HG02981 (cell line): Measurements from ENCODE around the gene TMEM140.

Experiments
- ATAC-seq: cut with Tn5 transposase; IDR thresholded peaks from one replicate; pipeline ENCODE4 v1.9.1; 2021; ENCODE audit warnings: mild to moderate bottlenecking, moderate library complexity; ENCODE audit not compliant: unreplicated experiment

The TMEM140 gene

DNA sequence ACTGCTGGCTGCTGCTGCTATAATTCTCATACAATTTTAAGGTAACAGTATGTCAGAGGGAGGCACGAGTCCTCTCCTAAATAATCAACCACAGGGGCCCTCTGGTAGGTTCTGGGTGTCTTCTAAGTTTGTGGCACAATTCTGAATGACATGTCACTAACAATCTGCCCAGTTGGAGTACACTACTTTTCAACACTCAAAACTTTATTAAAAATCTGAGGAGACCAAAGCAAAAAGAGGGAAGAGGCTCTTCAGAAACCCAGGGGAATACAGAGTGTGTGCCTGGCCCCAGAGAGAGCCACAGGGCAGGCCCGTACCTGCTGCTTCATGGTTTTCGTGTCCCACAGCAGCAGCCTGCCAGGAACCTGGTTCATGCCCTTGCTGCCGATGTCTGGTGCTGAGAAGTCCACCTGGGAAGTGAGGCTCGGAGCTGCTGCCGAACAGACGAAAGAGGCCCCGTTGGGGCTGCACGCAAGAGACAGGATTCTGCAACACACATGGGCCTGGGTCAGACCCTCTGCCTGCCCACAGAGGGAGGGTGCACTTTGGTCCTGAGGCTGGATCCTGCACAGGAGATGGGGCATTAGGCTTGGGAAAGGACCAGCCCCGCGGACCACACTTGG lies 45.2 kb downstream of the TMEM140 start:
- ATAC-seq, result no peak

DNA sequence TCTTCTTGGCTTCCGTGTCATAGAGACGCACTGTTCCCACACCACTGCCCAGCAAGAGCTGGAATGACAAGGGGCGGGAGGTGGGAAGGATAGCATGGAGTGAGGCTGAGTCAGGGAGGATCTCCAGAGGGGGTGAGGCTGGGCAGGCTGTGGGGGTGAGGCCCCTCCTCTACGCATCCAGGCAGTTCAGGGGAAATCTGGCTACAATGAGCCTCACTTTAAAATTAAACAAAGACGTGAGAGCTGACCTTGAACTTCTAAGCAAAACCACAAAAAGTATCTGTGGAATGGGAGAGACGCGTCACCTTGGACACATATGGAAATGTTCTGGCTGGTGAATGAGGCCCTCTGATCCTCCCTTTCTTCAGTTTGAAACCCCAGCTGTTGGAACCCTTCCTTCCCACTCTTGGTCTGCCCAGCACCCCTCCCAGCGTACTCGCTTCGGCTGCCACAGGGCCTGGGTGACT lies 45.8 kb downstream of the TMEM140 start:
- no peak for ATAC-seq

DNA sequence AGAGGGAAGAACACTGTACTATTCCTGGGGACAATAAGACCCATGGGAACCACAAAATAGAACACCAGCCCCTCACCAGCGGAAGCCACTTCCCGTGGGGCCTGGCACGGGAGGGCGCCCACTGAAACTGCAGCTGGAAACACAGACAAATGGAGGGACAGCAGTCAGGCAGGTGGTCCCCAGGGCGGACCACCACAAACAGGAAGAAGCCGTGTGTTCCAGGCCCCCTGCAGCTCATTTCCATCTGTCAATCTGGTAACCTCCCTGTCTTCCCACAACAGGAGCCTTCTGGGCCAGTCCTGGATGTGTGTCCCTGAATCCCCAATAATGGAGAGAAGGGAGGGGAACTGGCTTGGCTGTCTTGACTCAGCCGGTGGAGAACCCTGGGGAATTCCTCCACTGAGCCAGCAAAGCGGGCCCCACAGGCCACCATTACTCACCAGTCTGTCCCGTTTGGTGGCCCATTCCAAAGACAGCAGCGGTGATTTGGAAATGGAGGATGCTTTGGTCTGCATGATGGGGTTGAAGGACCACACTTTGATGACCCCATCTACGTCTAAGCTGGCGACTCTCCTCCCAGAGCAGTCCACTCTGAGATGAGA lies 46.7 kb downstream of the TMEM140 start:
- ATAC-seq, result no peak

DNA sequence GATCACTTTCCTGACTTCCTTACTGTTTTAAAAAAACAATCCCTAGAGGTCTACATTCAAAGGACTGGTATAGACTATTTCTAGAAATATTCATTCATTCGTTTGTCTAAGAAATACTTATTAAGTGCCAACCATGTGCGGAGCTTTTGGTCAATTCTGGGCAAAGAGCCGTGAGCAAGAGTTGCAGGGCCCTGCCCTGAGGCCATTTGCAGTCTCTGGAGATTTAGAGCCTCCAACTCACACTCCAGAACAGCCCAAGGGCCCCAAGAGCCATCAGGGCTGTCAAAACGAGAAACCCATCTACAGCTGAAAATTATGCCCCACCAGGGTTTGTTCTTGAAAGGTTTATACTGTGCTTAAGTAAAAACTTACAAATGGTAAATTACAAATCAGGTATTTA lies 47.3 kb downstream of the TMEM140 start:
- ATAC-seq, result no peak

DNA sequence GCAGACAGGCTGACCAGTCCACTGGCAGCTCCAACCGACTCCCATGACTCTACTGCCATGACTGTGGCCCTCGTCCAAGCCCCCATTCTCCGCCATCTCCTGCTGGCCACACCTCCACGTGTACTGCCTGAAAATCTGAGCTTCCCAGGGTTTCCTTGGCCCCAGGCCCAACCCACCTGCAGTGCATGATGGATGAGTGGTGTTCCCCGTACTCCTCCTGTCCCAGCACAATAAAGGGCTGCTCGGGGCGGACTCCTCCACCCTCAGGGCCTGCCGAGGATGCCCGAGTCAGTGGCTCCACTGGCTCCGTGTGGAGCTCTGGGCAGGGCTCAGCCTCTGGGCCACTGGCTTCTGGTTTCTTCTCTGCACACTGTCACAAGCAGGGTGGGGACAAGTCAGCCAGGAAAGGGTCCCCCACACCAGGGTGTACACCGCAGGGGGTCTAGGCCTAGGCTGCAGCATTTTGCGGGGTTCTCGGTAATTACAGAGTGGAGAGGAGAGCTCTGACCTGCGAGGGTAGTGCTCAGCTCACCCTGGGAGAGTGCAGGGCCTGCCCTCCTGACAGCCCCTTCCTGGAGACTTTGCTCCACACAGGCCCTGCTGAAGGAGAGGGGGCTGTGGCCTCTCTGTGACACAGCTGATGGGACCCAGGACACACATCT lies 48.2 kb downstream of the TMEM140 start:
- ATAC-seq, result no peak

DNA sequence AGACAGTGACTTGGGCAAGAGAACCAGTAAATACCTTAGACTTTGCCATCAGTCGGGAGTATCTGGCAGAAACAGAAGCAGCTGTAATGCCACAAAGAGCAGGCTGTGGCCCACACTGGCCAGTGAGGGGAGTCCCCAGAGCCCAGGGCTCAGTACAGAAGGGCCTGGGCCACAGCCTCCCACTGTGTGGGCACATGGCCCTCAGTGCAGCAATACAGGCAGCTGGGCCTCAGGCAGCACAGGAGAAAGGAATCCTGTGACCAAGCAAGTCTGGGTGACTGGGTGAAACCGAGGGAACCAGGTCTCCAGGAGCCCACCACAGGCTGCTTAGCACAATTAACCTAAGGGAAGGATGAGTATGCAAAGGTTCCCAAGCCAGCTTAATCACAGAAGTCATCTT lies 49.5 kb downstream of the TMEM140 start:
- ATAC-seq, result no peak

DNA sequence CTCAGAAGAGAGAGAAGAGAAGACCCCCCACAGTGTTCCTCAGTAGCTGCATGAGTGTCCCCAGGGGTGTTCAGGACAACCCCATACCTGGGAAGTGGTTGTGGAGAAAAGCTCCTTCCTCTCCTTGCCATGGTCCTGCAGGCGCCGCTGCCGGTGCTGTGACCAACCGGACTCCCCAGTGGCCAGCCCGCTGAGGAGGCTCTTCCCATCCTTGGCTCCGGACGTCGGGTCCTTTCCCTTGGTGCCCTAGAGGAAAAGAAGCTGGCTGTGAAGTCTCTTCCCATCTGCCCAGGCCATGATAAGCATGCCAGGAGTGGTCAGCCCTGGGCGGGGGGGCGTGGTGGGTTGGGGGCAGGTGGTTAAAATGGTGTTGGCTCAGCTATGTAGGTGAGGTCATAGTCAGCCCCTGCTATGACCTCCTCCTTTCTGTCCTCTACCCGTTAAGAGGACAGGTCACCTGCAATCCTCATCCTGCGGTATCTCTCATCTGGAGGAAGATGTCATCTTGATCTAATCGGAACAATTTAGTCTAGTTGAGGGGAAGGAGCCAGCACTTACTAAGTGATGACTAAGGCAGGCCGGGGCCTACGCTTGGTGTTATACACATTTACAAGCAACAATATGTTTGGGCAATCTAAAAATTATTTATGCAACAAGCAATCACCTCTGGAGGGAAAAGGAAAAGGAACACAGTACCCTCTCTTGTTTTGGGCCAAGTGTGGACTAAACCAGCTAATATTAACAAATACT lies 50.2 kb downstream of the TMEM140 start:
- ATAC-seq, result no peak

DNA sequence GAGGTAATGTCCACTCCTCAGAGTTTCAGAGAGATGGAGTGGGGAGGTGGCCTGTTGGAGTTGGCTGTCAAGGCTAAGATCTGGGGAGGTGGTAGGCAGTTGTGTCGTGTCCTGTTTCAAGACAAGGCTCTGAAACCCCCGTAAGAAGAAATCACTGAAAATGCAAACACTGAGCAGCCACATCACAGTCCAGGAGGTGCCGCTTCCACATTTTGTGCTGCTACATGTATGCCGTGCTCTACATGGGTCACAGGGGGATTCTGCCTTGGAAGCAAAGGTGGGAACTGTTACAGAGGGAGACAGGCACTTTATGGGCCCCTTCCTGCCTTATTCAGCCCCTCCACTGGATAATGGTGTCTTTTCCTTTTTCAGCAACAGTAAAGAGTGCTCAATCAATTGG lies 51.6 kb downstream of the TMEM140 start:
- no peak for ATAC-seq

DNA sequence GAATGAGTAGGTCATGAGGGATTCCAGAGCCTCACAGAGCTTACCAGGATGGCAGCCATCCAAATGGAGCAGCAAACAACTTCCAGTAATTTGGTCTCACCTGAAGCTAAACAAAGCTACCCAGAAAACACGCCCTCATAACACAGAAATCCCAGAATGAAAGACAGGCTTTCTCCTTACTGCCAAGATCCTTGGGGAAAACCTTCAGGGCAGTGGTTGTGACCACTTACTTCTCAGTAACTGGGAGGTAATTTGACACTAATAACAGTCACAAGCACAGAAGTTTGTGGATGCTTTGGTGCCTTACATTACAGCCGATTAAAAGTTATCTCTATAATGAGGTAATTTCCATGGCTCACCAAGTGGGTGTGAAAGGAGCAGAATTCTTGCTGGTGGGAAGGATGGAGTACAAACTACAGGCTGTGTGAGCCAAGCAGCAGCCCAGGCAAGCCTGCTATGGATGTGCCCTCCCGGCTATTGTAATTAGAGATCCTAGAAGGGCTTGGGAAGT lies 53.0 kb downstream of the TMEM140 start:
- ATAC-seq, result no peak

DNA sequence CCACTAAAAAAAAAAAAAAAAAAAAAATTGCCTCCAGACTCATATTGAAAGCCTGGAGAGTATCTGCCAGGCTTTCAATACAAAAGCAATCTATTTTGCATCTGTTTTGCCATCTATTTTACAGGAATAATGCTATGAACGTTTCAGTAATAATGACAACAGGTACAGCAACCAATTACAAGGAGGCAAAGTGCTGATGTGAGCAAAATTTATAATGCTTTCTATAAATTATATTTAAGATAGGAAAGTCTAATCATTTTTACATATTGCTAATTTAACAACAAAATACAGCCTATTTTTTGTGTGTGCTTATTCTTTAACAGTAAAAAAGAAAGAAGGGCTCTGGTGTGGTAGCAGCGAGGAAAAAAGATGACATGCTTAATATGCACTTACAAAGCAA lies 53.5 kb downstream of the TMEM140 start:
- ATAC-seq, result no peak

DNA sequence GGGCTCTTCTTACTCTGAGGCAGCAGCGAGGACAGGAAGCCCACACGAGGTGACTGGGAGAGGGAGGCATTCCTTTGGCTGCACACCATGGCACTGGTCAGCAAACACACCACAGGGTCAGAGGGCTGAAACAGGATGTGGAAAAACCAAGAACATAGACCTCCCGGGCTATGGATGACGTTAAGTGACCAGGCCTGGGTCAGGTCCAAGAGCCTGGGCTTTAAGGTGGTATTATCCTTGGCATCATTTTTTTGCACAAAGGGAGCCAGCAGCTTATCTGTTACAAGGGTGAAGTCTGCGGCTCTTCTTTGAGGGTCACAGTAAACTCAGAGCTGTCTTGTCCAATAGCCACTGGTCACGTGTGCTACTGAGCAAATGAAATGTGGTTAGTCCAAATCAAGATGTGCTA lies 56.5 kb downstream of the TMEM140 start:
- no peak for ATAC-seq

DNA sequence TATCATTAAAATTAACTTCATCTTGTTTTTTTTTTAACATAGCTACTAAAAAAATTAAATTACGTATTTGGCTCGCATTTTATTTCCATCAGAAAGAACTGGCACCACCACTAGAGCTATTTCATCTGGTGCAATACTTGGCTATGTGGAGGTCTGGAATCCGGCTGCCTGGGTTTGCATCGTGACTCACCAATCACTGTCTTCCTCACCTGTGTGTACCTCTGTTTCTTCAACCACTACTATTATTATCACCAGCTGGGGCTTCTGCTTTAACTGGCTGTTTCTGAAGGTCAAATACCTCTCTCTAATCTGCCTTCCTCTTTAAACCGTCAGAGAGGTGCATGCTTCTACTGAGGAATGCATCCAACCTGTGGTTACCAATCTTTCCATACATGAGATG lies 57.0 kb downstream of the TMEM140 start:
- no peak for ATAC-seq

DNA sequence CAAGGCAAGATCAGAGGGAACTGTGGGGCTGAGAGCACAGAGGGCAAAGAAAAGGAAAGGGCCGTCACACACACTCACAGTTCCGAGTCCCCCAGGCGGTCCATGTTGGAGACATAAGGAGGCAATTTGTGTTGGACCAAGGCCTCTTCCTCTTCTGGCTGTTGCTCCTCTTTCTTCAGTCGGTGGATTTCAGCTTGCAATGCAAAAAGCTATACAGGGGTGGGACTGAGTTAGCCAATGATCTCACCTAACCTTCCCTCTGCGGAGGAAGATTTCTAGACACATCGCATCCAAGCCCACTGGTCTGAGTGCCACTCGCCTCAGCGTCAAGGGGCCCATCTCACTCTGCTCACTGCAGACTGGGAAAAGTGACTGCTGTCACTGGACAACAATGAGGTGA lies 58.0 kb downstream of the TMEM140 start:
- no peak for ATAC-seq

DNA sequence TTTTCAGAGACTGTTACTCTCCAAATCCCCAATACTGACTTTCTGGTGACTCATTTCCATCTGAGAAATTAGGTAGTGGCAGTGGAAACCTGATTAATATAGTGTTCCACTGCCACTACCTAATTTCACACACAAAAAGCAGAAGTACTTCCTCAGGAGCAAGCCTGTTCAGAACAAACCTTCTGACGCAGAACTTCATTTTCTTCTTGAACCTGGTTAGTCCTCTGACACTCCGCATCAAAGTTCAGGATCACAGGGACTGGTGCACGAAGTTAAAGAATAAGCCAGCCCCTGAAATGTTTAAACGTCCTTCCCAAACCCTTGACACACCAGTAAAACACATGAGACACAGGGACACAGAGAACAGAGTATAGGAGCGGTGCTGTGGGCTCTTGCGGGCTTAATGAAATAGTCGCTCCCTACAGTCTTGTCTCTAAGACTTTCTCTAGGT lies 59.1 kb downstream of the TMEM140 start:
- ATAC-seq, result peak; percentile 30

DNA sequence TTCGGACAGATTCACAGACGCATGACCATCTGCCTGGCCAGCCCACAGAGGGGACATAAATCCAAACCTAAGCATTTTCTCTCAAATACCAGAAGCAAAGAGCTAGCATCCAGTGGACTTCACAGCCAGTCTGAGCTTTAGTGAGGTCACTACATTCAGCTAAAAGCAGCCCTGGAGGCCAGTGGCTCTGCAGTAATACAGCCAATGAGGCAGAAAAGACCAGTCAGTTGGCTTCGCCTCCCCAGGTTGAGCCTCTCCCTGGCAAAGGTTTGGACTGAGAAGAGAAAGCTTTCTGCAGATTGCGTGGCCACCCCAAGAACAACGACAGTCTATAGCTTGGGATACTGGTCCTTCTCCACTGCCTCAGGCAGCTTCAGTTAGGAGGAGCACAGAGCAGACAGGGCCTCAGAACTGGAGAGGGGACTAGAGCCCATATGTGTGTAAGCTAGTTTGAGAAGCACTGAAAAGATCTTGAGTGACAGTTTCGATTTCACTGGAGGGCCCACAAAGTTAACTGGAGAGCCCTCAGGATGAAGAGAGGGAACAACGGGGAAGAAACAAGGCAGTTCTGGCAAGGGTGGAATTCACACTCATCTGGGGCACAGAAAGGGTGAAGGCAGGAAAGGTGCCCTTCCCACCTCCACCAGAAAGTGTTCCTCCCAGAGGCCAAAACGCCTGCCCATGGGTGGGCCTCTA lies 59.7 kb downstream of the TMEM140 start:
- ATAC-seq, result no peak

DNA sequence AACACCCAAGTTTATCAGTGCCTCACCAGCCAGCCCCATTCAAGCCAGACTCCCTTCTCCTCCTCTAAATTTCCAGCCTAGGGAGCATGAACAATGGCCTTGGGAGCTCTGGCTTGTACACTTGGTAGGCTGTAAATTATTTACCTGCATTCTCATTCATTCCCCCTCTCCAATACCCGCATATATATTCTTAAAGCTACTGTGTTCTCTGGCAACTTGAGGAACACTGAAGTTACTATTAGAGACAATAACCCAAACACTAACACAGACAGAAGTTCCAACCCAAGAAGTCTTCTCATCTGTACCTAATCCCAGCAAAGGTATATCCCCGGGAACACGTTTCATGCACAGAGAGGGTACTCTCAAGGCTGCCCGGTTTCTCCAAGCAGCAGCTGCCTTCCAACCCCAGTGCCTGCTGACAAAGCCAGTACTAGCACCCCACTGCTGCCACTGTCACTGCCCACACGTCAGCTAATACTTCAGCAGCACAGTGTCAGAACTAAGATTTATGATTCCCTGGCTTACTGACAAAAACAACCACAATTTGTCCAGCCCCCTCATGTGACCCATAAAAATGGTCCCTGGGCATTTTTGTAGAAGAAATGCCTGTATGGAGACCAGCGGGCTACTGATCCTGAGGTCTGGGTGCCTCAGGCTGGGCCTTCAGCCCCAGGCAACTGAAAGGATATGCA lies 60.4 kb downstream of the TMEM140 start:
- ATAC-seq, result no peak

DNA sequence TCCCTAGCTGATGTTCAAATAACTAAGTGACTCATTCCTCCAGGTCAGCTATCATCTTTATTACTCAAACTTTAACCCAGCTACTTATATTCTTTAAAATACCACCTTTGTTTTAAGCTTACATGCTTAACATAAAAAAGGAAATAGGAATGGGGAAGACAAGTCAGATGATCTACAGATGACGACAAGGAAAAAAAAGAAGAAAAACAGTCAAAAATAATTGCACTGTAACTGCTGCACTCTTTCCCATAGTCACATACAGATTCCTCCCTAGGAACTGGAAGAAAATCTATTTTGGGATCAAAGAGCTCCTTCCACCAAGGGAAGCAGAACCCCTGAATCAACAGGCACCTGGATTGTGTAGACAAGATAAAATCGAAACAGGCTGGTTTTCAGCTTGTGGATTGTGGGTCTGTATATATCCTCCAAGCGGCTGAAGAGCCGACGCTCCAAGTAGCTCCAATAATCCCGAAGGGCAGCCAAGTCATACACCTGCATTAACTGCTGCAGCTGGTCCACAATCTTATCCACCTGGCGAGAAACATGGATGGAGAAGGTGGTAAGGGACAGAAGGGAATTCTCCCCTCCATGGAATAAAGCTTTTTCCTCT lies 61.5 kb downstream of the TMEM140 start:
- no peak for ATAC-seq

DNA sequence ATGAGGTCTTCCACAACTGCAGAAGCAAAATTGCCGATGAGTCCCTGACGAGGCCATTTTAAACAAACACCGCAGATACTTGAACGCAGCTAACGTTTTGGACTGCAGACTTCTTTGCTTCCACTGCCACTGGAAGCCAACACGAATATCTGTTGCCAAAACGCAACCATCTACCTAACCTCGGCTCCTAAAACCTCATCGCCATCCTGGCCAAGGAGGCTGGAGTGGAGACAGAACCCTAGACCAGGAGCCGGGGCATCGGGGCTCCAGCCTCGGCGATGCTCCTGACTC lies 63.0 kb downstream of the TMEM140 start:
- ATAC-seq, result no peak

DNA sequence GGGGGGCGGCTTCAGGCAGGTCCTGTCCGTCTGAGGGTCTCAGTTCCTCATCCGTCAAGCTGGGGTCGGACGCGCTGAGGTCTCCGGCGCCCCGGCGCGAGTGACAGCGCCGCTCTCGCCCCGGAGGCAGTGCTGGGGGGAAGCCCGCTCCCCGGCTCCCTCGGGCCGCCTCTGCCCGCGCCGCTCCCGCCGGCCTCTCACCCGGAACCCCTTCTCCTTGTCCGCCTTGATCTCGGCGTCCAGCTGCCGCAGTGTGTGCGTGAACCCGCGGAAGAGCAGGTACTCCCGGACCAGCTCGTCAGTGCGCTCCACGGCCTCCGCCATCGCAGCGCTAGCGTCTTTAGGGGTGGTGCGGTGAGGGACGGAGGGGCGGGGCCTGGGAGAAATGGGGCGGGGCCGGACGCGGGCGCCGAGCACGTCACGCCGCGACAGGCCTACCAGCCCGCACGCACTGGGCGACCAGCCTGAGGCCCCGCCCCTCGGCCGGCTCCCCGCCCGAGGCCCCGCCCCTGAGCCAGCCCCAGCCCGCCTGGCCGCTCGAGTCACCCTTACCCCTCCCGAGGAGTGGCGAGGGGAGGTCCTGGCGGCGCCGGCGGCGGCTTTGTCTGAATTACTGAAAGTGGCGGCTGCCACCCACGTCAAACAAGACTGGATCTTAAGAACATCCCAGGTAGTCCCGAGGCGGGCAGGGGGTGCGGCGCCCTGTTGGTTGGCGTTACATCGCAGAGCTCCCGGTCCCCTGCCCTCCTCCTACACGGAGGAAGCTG lies 63.5 kb downstream of the TMEM140 start, which contains the start of gene WDR91:
TSS of gene WDR91 (minus strand) at position 348 of the 767 bp plus-strand sequence. CDS start at position 324, 24 bp downstream.
- ATAC-seq, result peak; percentile 79
